Parathyroid adenoma (tissue), 2 donors: ENCODE measurements around the gene SLC17A7.

Experiments
- H2AFZ ChIP-seq: fragments of 300-600 bp; sonication (generic); one replicate; pipeline ENCODE4 v1.7.0; 2017; ENCODE audit warnings: antibody characterized with exemption, mild to moderate bottlenecking
- H3K27ac ChIP-seq: fragments of 300-600 bp; sonication (generic); one replicate; pipeline ENCODE4 v1.7.0; 2017
- H3K27me3 ChIP-seq: fragments of 300-600 bp; sonication (generic); one replicate; pipeline ENCODE4 v1.7.0; 2017; ENCODE audit warnings: low read length; ENCODE audit not compliant: control insufficient read depth, insufficient read depth
- H3K36me3 ChIP-seq: fragments of 300-600 bp; sonication (generic); one replicate; pipeline ENCODE4 v1.7.0; 2017; ENCODE audit warnings: low read length; ENCODE audit not compliant: control insufficient read depth, insufficient read depth
- H3K4me1 ChIP-seq: fragments of 300-600 bp; sonication (generic); one replicate; pipeline ENCODE4 v1.7.0; 2017; ENCODE audit warnings: control low read depth
- H3K4me2 ChIP-seq: fragments of 300-600 bp; sonication (generic); one replicate; pipeline ENCODE4 v1.7.0; 2017; ENCODE audit warnings: low read length
- H3K4me3 ChIP-seq: fragments of 300-600 bp; sonication (generic); one replicate; pipeline ENCODE4 v1.7.0; 2017; ENCODE audit warnings: low read depth, low read length
- H3K79me2 ChIP-seq: fragments of 300-600 bp; sonication (generic); one replicate; pipeline ENCODE4 v1.7.0; 2017; ENCODE audit warnings: control low read depth
- H3K9ac ChIP-seq: fragments of 300-600 bp; sonication (generic); one replicate; pipeline ENCODE4 v1.7.0; 2017; ENCODE audit warnings: mild to moderate bottlenecking
- H3K9me3 ChIP-seq: fragments of 300-600 bp; sonication (generic); one replicate; pipeline ENCODE4 v1.7.0; 2017; ENCODE audit warnings: low read length; ENCODE audit not compliant: control insufficient read depth
- TF ChIP-seq, protein P1 (sequence below): fragments of 300-600 bp; sonication (generic); IDR thresholded peaks from one replicate; pipeline ENCODE4 v1.7.0; 2017; ENCODE audit warnings: antibody characterized with exemption, mild to moderate bottlenecking
- donor health status: primary hyperparathyroidism.

Gene SLC17A7

DNA sequence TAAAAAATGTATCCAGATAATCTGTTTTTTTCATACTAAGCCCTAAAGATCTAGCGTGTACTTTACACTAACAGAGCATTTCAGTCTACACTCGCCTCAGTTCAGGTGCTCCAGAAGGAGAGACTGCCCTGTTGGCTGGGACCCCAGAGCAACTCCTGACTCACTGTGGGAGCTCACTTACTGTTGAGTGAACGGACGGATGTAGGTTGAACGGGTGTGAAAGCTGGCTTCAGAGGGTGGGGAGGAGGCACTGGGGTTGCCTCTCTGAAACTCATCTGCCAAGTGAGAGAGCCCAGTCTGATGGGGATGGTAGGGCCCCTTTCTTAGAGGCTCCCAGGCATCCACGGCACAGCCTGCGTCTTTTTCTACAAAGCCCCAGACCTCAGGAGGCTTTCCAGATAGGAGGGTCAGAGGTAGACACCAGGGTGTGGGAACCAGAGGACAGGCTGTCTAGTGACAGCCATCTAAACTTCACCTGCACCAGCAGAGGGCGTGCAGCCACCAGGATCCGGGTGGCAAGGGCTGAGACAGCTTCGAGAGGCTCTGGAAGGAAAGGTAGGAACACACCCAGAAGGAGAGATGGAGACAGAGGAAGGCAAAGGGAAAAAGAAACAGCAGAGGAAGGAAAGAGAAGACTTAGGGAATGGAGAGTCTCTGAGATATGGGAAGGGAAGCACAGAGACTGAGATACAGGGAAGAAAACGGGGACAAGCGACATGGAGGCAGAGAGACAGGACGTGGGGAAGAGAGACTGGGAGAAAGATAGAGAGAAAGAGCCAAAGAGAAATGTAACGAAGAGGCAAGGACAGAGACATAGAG is 49.5 kb downstream of the SLC17A7 start:
- Histone ChIP-seq H3K4me3 (no peak overlapping the region), H3K4me1 (no peaks in the 10 kb centered on the region), H3K9ac (no peak overlapping the region), H3K27ac (no peak overlapping the region), H2AFZ (no peak overlapping the region), H3K4me2 (no peak overlapping the region), H3K36me3 (no peaks in the 10 kb centered on the region), H3K9me3 (no peaks in the 10 kb centered on the region), H3K27me3 (no peaks in the 10 kb centered on the region), H3K79me2 (no peaks in the 10 kb centered on the region)
- TF ChIP-seq, protein P1, sequence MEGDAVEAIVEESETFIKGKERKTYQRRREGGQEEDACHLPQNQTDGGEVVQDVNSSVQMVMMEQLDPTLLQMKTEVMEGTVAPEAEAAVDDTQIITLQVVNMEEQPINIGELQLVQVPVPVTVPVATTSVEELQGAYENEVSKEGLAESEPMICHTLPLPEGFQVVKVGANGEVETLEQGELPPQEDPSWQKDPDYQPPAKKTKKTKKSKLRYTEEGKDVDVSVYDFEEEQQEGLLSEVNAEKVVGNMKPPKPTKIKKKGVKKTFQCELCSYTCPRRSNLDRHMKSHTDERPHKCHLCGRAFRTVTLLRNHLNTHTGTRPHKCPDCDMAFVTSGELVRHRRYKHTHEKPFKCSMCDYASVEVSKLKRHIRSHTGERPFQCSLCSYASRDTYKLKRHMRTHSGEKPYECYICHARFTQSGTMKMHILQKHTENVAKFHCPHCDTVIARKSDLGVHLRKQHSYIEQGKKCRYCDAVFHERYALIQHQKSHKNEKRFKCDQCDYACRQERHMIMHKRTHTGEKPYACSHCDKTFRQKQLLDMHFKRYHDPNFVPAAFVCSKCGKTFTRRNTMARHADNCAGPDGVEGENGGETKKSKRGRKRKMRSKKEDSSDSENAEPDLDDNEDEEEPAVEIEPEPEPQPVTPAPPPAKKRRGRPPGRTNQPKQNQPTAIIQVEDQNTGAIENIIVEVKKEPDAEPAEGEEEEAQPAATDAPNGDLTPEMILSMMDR = peak; percentile 94

GRCh38 chr19:49390929-49391359 is 50.4 kb downstream of the SLC17A7 start:
- Histone ChIP-seq H2AFZ (no peak overlapping the region), H3K27me3 (no peaks in the 10 kb centered on the region), H3K9me3 (no peaks in the 10 kb centered on the region), H3K4me1 (no peaks in the 10 kb centered on the region), H3K27ac (no peak overlapping the region), H3K79me2 (no peaks in the 10 kb centered on the region), H3K4me2 (no peak overlapping the region), H3K36me3 (no peaks in the 10 kb centered on the region), H3K4me3 (no peak overlapping the region), H3K9ac (no peak overlapping the region)
- TF ChIP-seq, protein P1 = no peak

DNA sequence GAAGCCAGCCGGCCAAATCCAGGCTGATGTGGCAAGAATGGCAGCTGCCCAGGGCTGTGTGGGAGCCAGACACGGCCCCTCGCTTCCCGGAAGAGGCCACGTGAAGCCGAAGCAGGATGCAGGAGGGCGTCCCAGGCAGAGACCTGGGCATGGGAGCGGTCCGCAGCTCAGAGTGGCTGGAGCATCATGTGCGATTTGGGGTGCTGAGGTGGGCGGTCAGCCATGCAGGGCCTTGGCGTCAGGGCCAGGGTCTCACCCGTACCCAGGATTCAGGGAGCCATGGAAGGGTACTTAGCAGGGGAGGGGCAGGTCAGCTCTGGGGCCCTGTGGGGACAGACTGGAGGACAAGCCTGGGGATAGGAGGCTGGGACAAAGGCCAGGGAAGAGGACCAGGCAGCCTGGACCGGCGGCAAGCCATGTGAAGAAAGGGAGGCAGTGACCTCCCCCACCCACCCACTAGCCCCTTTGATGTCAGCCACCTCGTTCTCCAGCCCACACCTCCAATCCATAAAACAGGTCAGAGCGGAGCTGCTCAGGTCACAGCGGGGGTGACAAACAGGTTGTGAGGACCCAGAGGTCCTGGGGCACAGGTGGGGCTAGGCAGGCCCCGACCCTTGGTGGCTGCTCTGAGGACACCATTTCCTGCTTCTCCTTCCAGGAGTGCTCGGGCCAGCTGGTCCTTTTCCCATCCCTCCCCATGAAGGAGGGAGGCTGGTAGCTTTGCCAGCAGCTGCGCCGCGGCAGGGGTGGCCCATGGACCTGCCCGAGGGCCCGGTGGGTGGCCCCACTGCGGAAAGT is 51.0 kb downstream of the SLC17A7 start:
- H3K27ac ChIP-seq = no peak overlapping the region
- no peak overlapping the region for H3K4me2 ChIP-seq
- H3K9me3 ChIP-seq = no peaks in the 10 kb centered on the region
- no peaks in the 10 kb centered on the region for H3K79me2 ChIP-seq
- H2AFZ ChIP-seq = no peak overlapping the region
- no peak overlapping the region for H3K4me3 ChIP-seq
- H3K36me3 ChIP-seq = no peaks in the 10 kb centered on the region
- no peaks in the 10 kb centered on the region for H3K4me1 ChIP-seq
- TF ChIP-seq, protein P1 = no peak
- no peaks in the 10 kb centered on the region for H3K27me3 ChIP-seq
- H3K9ac ChIP-seq = no peak overlapping the region

DNA sequence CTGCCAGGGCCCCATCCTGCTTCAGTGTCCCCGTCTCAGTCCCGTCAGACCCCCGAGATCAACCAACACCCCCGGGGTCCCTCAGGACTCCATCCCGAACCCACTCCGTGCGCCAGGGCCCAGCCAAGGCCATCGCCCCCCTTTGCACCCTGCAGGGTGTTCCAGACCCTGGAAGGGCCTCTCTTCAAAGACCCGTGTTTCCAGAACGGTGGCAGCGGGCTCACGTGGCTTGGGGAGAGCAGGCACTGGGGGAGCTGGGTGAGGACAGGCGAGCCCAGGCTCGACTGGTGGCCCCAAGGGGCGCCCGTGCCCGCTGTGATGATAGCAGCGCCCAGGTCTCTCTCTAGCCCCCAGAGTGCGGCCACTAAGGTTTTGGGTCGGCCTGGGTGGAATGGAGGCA is 51.9 kb downstream of the SLC17A7 start:
- Histone ChIP-seq H3K27ac (no peak overlapping the region), H3K27me3 (no peaks in the 10 kb centered on the region), H2AFZ (no peak overlapping the region)

More for the DNA sequence above, 51.9 kb downstream of the SLC17A7 start:
- Histone ChIP-seq H3K9ac (no peak overlapping the region), H3K36me3 (no peaks in the 10 kb centered on the region), H3K9me3 (no peaks in the 10 kb centered on the region), H3K4me1 (no peaks in the 10 kb centered on the region), H3K4me2 (no peak overlapping the region), H3K79me2 (no peaks in the 10 kb centered on the region), H3K4me3 (no peak overlapping the region)
- TF ChIP-seq, protein P1 = no peak
